Left ventricle myocardium superior (tissue), 1 donor: ENCODE data around the gene CDKN2AIPNL. TPM values are rescaled to one million over a fixed set of nuclear protein-coding genes. Genes with fewer than 3 reads are reported as not detected.
"Not testable (repeated sequence)": the region's sequence is repeated elsewhere in the genome, so short reads cannot be mapped to it uniquely, and the experiment has no call there.

ENCODE experiments used
- ATAC-seq: fragments of 200-7000 bp; cut with Tn5 transposase; one replicate; pipeline ENCODE4 v1.9.1; 2020; ENCODE audit warnings: mild to moderate bottlenecking, moderate library complexity
- DNase-seq: peaks from one replicate; pipeline ENCODE4 v3.0.0-alpha.2; 2020
- intact Hi-C: fragments of 100-400 bp; cut with micrococcal nuclease; formaldehyde crosslinking; loops from one replicate; pipeline ENCODE4 v1.11.0; 2022
- total RNA-seq: library from RNA; stranded (reverse); fragmentation: NEBNext Ultra II Directional; extraction: Animal tissue kit (Norgen Biotek cat#: 25700); gene quantifications from one replicate; pipeline ENCODE4 v1.2.1, GENCODE V29; 2021
- donor health status: DM: no; HTN: yes; CAD: no; lungs with severe emphysema.

Gene CDKN2AIPNL
- total RNA-seq, 1 donor from 2014 or later: 46.0 TPM

- ATAC-seq (no peak), DNase-seq (no peak)
- intact Hi-C loops: no loop called here
Measured at GRCh38 chr5:134440201-134440755, 28.6 kb upstream of the CDKN2AIPNL start.

GRCh38 chr5:134439210-134439654 is 27.6 kb upstream of the CDKN2AIPNL start:
- ATAC-seq (peak; percentile 84), DNase-seq (peak; percentile 75)
- intact Hi-C loops: no loop called here

- ATAC-seq (peak; percentile 7), DNase-seq (no peak)
- intact Hi-C loops: no loop called here
Measured at GRCh38 chr5:134438721-134439123, 27.0 kb upstream of the CDKN2AIPNL start.

- ATAC-seq (peak; percentile 23), DNase-seq (no peak)
- intact Hi-C loops: no loop called here
Measured at GRCh38 chr5:134437847-134438581, 26.3 kb upstream of the CDKN2AIPNL start.

- intact Hi-C loops: no loop called here
Measured at GRCh38 chr5:134437340-134437846, 25.7 kb upstream of the CDKN2AIPNL start.

GRCh38 chr5:134436523-134437339 is 25.1 kb upstream of the CDKN2AIPNL start:
- DNase-seq (peak; percentile 72), ATAC-seq (peak; percentile 79)
- intact Hi-C loops: no loop called here

More at GRCh38 chr5:134437340-134437846, 25.7 kb upstream of the CDKN2AIPNL start:
- no peak for DNase-seq
- ATAC-seq: no peak

GRCh38 chr5:134435560-134435959 is 23.9 kb upstream of the CDKN2AIPNL start:
- DNase-seq: no peak
- intact Hi-C loops: no loop called here
- ATAC-seq: no peak

GRCh38 chr5:134432677-134433359 is 21.1 kb upstream of the CDKN2AIPNL start:
- no peak for DNase-seq
- intact Hi-C loops: no loop called here

GRCh38 chr5:134432174-134432573 is 20.5 kb upstream of the CDKN2AIPNL start:
- intact Hi-C loops: no loop called here
- DNase-seq (no peak), ATAC-seq (no peak)

More at GRCh38 chr5:134432677-134433359, 21.1 kb upstream of the CDKN2AIPNL start:
- no peak for ATAC-seq

GRCh38 chr5:134430001-134430569 is 18.4 kb upstream of the CDKN2AIPNL start:
- no peak for ATAC-seq
- intact Hi-C loops: no loop called here

GRCh38 chr5:134427540-134428041 is 15.9 kb upstream of the CDKN2AIPNL start:
- DNase-seq (no peak), ATAC-seq (no peak)
- intact Hi-C loops: no loop called here

More at GRCh38 chr5:134430001-134430569, 18.4 kb upstream of the CDKN2AIPNL start:
- DNase-seq: no peak

- ATAC-seq: no peak
- no peak for DNase-seq
- intact Hi-C loops: no loop called here
Measured at GRCh38 chr5:134426361-134426760, 14.7 kb upstream of the CDKN2AIPNL start.

- DNase-seq: no peak
- intact Hi-C loops: no loop called here
- ATAC-seq: no peak
Measured at GRCh38 chr5:134423376-134423775, 11.7 kb upstream of the CDKN2AIPNL start.

GRCh38 chr5:134422791-134423365 is 11.2 kb upstream of the CDKN2AIPNL start:
- DNase-seq: no peak
- intact Hi-C loops: no loop called here
- ATAC-seq: no peak

GRCh38 chr5:134421038-134421437 is 9.4 kb upstream of the CDKN2AIPNL start:
- DNase-seq, ATAC-seq, intact Hi-C loops: not testable (repeated sequence)

GRCh38 chr5:134420343-134420742 is 8.7 kb upstream of the CDKN2AIPNL start:
- DNase-seq: no peak
- intact Hi-C loops: no loop called here
- ATAC-seq: no peak

- intact Hi-C loops: no loop called here
Measured at GRCh38 chr5:134418958-134419357, 7.3 kb upstream of the CDKN2AIPNL start.

GRCh38 chr5:134417707-134418106 is 6.0 kb upstream of the CDKN2AIPNL start:
- intact Hi-C loops: no loop called here
- ATAC-seq (no peak), DNase-seq (no peak)

More at GRCh38 chr5:134418958-134419357, 7.3 kb upstream of the CDKN2AIPNL start:
- no peak for ATAC-seq
- no peak for DNase-seq
